K562 (cell line): Measurements from ENCODE around the gene ULK1. TPM values are rescaled to one million over a fixed set of nuclear protein-coding genes. Genes with fewer than 3 reads are reported as not detected.

Experiments
- ARID1B ChIP-seq: fragments of 450-650 bp; IDR thresholded peaks from 2 replicates; pipeline ENCODE4 v1.6.1; 2016; ENCODE audit warnings: antibody characterized with exemption, mild to moderate bottlenecking, inconsistent platforms
- DDX20 ChIP-seq: fragments of 450-650 bp; IDR thresholded peaks from 2 replicates; pipeline ENCODE4 v1.6.1; 2016; ENCODE audit warnings: missing genetic modification characterization, low read depth, mild to moderate bottlenecking, missing compliant biosample characterization, moderate library complexity
- GATAD2B ChIP-seq: fragments of 450-650 bp; IDR thresholded peaks from 2 replicates; pipeline ENCODE4 v1.6.1; 2017; ENCODE audit warnings: mild to moderate bottlenecking, borderline replicate concordance
- HMGN3 ChIP-seq: IDR thresholded peaks from 2 replicates; pipeline ENCODE4 v1.6.1; 2011; ENCODE audit warnings: borderline replicate concordance, low read depth, mild to moderate bottlenecking, mixed read lengths, low read length; ENCODE audit not compliant: insufficient read length; ENCODE audit errors: extremely low read depth
- LARP7 ChIP-seq: fragments of 450-650 bp; IDR thresholded peaks from 2 replicates; pipeline ENCODE4 v1.6.1; 2016
- NR4A1 ChIP-seq, 2 experiments: fragments of 250-450 bp in 1 of 2; fragments of 450-650 bp in 1 of 2; sonication (Bioruptor Pico) in 1 of 2; IDR thresholded peaks; 2 replicates each; pipeline versions ENCODE4 v1.4.0 to v1.6.1; 2016 to 2020; ENCODE audit warnings: mild to moderate bottlenecking in 2 of 2, missing compliant biosample characterization in 1 of 2, missing genetic modification characterization in 1 of 2, moderate library complexity in 1 of 2
- PHB ChIP-seq: fragments of 250-450 bp; sonication (Bioruptor Pico); IDR thresholded peaks from 2 replicates; pipeline ENCODE4 v1.5.0; 2021
- RBM17 ChIP-seq: fragments of 200-400 bp; formaldehyde crosslinking; IDR thresholded peaks from 2 replicates; pipeline ENCODE4 v1.6.1; 2017; ENCODE audit warnings: low read depth, mild to moderate bottlenecking, low read length, borderline replicate concordance
- SPI1 ChIP-seq: IDR thresholded peaks from 2 replicates; pipeline ENCODE4 v1.6.1; 2011; ENCODE audit warnings: low read depth, low read length, control low read depth, borderline replicate concordance
- TBP ChIP-seq: optimal IDR thresholded peaks from 2 replicates; pipeline ENCODE3; 2011; ENCODE audit warnings: low read depth, low read length, improper control_type of control experiment
- ZBTB1 ChIP-seq: sonication (generic); formaldehyde crosslinking; IDR thresholded peaks from 2 replicates; pipeline ENCODE4 v1.8.1; 2023; ENCODE audit warnings: missing genetic modification reagents, low read depth, mild to moderate bottlenecking, borderline replicate concordance
- ZFP30 ChIP-seq: fragments of 250-450 bp; sonication (Bioruptor Pico); IDR thresholded peaks from 2 replicates; pipeline ENCODE4 v1.8.0; 2022; ENCODE audit warnings: moderate library complexity, mild to moderate bottlenecking, inconsistent platforms, borderline replicate concordance
- ZNF282 ChIP-seq: sonication (generic); formaldehyde crosslinking; IDR thresholded peaks from 2 replicates; pipeline ENCODE4 v1.8.1; 2023; ENCODE audit warnings: missing genetic modification reagents
- ZNF696 ChIP-seq: fragments of 250-450 bp; sonication (Bioruptor Pico); conservative IDR thresholded peaks from 2 replicates; pipeline ENCODE4 v1.4.0; 2020; ENCODE audit warnings: mild to moderate bottlenecking, moderate library complexity
- polyA plus RNA-seq, 8 experiments: library from polyadenylated mRNA; depleted of rRNA in 4 of 8; stranded (reverse) in 5 of 8; unstranded in 3 of 8; fragments of >200 nt; fragmentation: Nextera tagmentation in 2 of 8; fragmentation: Illumina TruSeq in 1 of 8; extraction: Ambion mirVana in 2 of 8; extraction: Trizol in 1 of 8; gene quantifications; 2 replicates each; pipeline versions ENCODE4 v1.2.1 to v1.2.3, GENCODE V29; 2011 to 2014; ENCODE audit warnings: inconsistent platforms in 1 of 8, missing spikeins in 1 of 8
- total RNA-seq, 7 experiments: library from RNA; depleted of rRNA in 6 of 7; stranded (reverse); fragments of >200 nt in 6 of 7; fragmentation: Illumina TruSeq in 2 of 7; extraction: Trizol in 2 of 7; gene quantifications; 2 replicates each; pipeline versions ENCODE4 v1.2.1 to v1.2.3, GENCODE V29; 2011 to 2021; ENCODE audit warnings: low replicate concordance in 1 of 7
- TF ChIP-seq, protein P1 (sequence below), 2 experiments: fragments of 450-650 bp; formaldehyde crosslinking in 1 of 2; IDR thresholded peaks; 2 replicates each; pipeline versions ENCODE4 v1.4.0 to v1.6.1; 2014 to 2020; ENCODE audit warnings: mild to moderate bottlenecking in 2 of 2, borderline replicate concordance in 1 of 2, low read depth in 1 of 2
- TF ChIP-seq, protein P2 (sequence below): fragments of 250-450 bp; sonication (Bioruptor Pico); IDR thresholded peaks from 2 replicates; pipeline ENCODE4 v1.6.1; 2021; ENCODE audit warnings: mild to moderate bottlenecking
- TF ChIP-seq, protein P3 (sequence below): sonication (generic); formaldehyde crosslinking; IDR thresholded peaks from 2 replicates; pipeline ENCODE4 v1.8.1; 2023; ENCODE audit warnings: mild to moderate bottlenecking, missing genetic modification reagents
- TF ChIP-seq, protein P4 (sequence below): fragments of 250-450 bp; sonication (Bioruptor Pico); IDR thresholded peaks from 2 replicates; pipeline ENCODE4 v1.8.0; 2021; ENCODE audit warnings: moderate library complexity, mild to moderate bottlenecking, inconsistent platforms

ULK1 gene
- total and polyA plus RNA-seq, 9 of the 15 experiments (the other 6 are each of a cell fraction or from before 2014, with no cell fraction given), result 0.15 to 29.4 (median 2.5) TPM

DNA sequence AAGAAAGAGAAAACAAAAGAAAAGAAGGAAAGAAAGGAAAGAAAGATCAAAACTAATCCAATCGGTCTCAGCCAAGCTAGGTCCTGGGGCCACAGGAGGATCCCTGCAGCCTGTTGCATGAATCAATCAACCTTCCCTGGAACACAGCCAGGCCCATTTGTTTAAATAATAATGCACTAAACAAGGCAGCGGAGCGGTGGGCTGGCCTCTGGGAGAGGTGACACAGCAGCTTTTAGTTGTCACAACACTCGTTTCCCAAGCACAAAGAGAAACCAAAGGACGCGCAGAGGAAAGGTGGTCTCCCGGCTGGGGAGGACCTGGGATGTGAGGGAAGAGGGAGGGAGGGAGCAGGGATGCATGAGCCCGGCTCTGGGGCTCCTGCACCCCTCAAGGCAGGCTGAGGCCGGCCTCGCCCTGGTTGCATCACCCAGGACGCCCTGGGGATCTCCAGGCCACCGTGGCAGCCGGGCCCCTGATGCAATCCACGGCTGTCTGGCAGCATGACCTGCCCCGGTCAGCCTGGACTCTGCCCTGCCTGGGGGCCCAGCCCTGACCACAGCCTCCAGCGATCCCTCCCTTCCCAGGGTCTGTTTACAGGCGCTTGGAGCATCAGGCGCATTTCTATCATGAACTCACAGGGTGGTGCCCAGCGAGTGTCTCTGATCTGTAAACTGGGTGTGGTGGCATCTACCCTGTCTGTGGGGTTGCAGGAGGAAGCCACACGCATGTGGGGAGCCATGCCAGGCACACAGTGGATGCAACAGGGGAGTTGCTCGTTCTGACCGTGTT, 33.8 kb upstream of the ULK1 start (continued):
- TF ChIP-seq ZBTB1, result no peak
- no peak for TF ChIP-seq RBM17
- no peak for TF ChIP-seq TBP
- TF ChIP-seq PHB (CRISPR knock-in tag), result no peak
- no peak for TF ChIP-seq DDX20 (tag)
- no peak for TF ChIP-seq SPI1
- no peak for TF ChIP-seq NR4A1 (CRISPR knock-in tag; IDR thresholded peaks at IDR 0.05)
- peak; percentile 94 for TF ChIP-seq NR4A1 (tag; IDR thresholded peaks at IDR 0.05)
- TF ChIP-seq, protein P1, sequence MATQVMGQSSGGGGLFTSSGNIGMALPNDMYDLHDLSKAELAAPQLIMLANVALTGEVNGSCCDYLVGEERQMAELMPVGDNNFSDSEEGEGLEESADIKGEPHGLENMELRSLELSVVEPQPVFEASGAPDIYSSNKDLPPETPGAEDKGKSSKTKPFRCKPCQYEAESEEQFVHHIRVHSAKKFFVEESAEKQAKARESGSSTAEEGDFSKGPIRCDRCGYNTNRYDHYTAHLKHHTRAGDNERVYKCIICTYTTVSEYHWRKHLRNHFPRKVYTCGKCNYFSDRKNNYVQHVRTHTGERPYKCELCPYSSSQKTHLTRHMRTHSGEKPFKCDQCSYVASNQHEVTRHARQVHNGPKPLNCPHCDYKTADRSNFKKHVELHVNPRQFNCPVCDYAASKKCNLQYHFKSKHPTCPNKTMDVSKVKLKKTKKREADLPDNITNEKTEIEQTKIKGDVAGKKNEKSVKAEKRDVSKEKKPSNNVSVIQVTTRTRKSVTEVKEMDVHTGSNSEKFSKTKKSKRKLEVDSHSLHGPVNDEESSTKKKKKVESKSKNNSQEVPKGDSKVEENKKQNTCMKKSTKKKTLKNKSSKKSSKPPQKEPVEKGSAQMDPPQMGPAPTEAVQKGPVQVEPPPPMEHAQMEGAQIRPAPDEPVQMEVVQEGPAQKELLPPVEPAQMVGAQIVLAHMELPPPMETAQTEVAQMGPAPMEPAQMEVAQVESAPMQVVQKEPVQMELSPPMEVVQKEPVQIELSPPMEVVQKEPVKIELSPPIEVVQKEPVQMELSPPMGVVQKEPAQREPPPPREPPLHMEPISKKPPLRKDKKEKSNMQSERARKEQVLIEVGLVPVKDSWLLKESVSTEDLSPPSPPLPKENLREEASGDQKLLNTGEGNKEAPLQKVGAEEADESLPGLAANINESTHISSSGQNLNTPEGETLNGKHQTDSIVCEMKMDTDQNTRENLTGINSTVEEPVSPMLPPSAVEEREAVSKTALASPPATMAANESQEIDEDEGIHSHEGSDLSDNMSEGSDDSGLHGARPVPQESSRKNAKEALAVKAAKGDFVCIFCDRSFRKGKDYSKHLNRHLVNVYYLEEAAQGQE (IDR thresholded peaks at IDR 0.05; ENCODE audit: borderline replicate concordance), result peak; percentile 55
- TF ChIP-seq, protein P1 (CRISPR knock-in tag; IDR thresholded peaks at IDR 0.05; ENCODE audit: low read depth), result peak; percentile 39; the same call in 1 of the 2 replicates
- TF ChIP-seq ZFP30 (CRISPR knock-in tag), result no peak
- TF ChIP-seq HMGN3, result peak; percentile 83
- TF ChIP-seq ZNF696, result no peak
- TF ChIP-seq, protein P2, sequence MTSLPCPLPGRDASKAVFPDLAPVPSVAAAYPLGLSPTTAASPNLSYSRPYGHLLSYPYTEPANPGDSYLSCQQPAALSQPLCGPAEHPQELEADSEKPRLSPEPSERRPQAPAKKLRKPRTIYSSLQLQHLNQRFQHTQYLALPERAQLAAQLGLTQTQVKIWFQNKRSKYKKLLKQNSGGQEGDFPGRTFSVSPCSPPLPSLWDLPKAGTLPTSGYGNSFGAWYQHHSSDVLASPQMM (CRISPR knock-in tag), result no peak
- TF ChIP-seq, protein P3, sequence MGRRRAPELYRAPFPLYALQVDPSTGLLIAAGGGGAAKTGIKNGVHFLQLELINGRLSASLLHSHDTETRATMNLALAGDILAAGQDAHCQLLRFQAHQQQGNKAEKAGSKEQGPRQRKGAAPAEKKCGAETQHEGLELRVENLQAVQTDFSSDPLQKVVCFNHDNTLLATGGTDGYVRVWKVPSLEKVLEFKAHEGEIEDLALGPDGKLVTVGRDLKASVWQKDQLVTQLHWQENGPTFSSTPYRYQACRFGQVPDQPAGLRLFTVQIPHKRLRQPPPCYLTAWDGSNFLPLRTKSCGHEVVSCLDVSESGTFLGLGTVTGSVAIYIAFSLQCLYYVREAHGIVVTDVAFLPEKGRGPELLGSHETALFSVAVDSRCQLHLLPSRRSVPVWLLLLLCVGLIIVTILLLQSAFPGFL (CRISPR knock-in tag), result no peak
- no peak; the same call in 1 of the 2 replicates for TF ChIP-seq GATAD2B
- TF ChIP-seq ARID1B, result peak; percentile 70
- no peak for TF ChIP-seq ZNF282 (CRISPR knock-in tag)
- TF ChIP-seq, protein P4, sequence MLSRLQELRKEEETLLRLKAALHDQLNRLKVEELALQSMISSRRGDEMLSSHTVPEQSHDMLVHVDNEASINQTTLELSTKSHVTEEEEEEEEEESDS (CRISPR knock-in tag), result no peak
- no peak for TF ChIP-seq LARP7
